SU-DHL-6 (cell line): ENCODE results near the gene TULP4.

ENCODE experiments used
- CTCF ChIP-seq: fragments of 200-600 bp; sonication (generic); IDR thresholded peaks from one replicate; pipeline ENCODE4 v1.5.1; 2017; ENCODE audit warnings: antibody characterized with exemption, mild to moderate bottlenecking, low read length, moderate library complexity; ENCODE audit not compliant: insufficient read depth, poor library complexity, severe bottlenecking
- EZH2phosphoT487 ChIP-seq: fragments of 200-600 bp; sonication (generic), shearing (Covaris generic); conservative IDR thresholded peaks from 2 replicates; pipeline ENCODE4 v1.6.1; 2018; ENCODE audit warnings: mild to moderate bottlenecking, antibody characterized with exemption, low read length, moderate library complexity, mixed read lengths

GRCh38 chr6:158324136-158324535 lies 11.9 kb downstream of the TULP4 start:
- TF ChIP-seq CTCF (no peak), EZH2phosphoT487 (no peak)
